ENCODE data around the gene PLSCR2. TPM values are rescaled to one million over a fixed set of nuclear protein-coding genes. Genes with fewer than 3 reads are reported as not detected.

Gene PLSCR2
- total and polyA plus RNA-seq, 9 of the 15 experiments (the other 6 are each of a cell fraction or from before 2014, with no cell fraction given), result 0.07 to 0.49 (median 0.25) TPM; not detected in 4

DNA sequence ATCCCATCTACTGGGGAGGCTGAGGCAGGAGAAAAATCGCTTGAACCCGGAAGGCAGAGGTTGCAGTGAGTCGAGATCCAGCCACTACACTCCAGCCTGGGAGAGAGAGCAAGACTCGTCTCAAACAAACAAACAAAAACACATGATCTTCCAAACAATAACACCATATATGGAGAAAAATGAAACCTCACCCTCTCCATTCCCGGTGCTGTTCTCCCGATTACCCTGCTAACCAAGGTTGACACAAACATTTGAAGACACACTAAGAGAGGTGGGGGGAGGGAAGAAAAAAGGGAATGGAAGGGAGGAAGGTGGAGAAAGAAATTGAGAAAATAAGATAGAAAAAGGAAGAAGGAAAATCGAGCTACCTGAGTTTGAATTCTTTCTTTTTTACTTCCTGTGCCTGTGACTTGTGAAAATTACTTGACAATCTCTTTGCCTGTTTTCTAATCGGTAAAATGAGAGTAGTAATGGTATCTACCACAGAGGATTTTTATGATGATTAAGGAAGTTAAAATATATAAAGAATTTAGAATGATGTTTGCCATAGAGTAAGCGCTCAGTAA is 1.1 kb upstream of the PLSCR2 start (continued):
- TF ChIP-seq ZBTB26 (CRISPR knock-in tag; IDR thresholded peaks at IDR 0.05) (peak; percentile 48; the same call in 1 of the 2 replicates), BCOR (IDR thresholded peaks at IDR 0.05) (0 out of 2 replicates have a peak, but pooled peaks have one; percentile 18), GTF2F1 (IDR thresholded peaks at IDR 0.05; ENCODE audit: low read depth, low read length) (no peak), ETV5 (CRISPR knock-in tag; IDR thresholded peaks at IDR 0.05; ENCODE audit: low read depth) (no peak), SRF (CRISPR knock-in tag; IDR thresholded peaks at IDR 0.05) (peak in 1 of 2 experiments; percentile 87; a peak in 2 of 4 replicates), CHD1 (IDR thresholded peaks at IDR 0.05; ENCODE audit: low read length) (no peak), TCF7 (IDR thresholded peaks at IDR 0.05; ENCODE audit: borderline replicate concordance) (no peak), CBFA2T2 (conservative IDR thresholded peaks at IDR 0.05) (no peak), SIX5 (IDR thresholded peaks at IDR 0.05; ENCODE audit: borderline replicate concordance in 1 of 2, insufficient read depth in 1 of 2, low read depth in 1 of 2, low read length in 2 of 2) (no peak), ZNF134 (CRISPR knock-in tag; conservative IDR thresholded peaks at IDR 0.05) (no peak)
- TF ChIP-seq, protein P1, sequence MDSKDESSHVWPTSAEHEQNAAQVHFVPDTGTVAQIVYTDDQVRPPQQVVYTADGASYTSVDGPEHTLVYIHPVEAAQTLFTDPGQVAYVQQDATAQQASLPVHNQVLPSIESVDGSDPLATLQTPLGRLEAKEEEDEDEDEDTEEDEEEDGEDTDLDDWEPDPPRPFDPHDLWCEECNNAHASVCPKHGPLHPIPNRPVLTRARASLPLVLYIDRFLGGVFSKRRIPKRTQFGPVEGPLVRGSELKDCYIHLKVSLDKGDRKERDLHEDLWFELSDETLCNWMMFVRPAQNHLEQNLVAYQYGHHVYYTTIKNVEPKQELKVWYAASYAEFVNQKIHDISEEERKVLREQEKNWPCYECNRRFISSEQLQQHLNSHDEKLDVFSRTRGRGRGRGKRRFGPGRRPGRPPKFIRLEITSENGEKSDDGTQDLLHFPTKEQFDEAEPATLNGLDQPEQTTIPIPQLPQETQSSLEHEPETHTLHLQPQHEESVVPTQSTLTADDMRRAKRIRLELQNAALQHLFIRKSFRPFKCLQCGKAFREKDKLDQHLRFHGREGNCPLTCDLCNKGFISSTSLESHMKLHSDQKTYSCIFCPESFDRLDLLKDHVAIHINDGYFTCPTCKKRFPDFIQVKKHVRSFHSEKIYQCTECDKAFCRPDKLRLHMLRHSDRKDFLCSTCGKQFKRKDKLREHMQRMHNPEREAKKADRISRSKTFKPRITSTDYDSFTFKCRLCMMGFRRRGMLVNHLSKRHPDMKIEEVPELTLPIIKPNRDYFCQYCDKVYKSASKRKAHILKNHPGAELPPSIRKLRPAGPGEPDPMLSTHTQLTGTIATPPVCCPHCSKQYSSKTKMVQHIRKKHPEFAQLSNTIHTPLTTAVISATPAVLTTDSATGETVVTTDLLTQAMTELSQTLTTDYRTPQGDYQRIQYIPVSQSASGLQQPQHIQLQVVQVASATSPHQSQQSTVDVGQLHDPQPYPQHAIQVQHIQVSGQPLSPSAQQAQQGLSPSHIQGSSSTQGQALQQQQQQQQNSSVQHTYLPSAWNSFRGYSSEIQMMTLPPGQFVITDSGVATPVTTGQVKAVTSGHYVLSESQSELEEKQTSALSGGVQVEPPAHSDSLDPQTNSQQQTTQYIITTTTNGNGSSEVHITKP (IDR thresholded peaks at IDR 0.05; ENCODE audit: partially characterized antibody), result peak; percentile 74
- TF ChIP-seq, protein P2, sequence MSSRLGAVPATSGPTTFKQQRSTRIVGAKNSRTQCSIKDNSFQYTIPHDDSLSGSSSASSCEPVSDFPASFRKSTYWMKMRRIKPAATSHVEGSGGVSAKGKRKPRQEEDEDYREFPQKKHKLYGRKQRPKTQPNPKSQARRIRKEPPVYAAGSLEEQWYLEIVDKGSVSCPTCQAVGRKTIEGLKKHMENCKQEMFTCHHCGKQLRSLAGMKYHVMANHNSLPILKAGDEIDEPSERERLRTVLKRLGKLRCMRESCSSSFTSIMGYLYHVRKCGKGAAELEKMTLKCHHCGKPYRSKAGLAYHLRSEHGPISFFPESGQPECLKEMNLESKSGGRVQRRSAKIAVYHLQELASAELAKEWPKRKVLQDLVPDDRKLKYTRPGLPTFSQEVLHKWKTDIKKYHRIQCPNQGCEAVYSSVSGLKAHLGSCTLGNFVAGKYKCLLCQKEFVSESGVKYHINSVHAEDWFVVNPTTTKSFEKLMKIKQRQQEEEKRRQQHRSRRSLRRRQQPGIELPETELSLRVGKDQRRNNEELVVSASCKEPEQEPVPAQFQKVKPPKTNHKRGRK (tag; IDR thresholded peaks at IDR 0.05), result 0 out of 2 replicates have a peak, but pooled peaks have one; percentile 23
- TF ChIP-seq, protein P3, sequence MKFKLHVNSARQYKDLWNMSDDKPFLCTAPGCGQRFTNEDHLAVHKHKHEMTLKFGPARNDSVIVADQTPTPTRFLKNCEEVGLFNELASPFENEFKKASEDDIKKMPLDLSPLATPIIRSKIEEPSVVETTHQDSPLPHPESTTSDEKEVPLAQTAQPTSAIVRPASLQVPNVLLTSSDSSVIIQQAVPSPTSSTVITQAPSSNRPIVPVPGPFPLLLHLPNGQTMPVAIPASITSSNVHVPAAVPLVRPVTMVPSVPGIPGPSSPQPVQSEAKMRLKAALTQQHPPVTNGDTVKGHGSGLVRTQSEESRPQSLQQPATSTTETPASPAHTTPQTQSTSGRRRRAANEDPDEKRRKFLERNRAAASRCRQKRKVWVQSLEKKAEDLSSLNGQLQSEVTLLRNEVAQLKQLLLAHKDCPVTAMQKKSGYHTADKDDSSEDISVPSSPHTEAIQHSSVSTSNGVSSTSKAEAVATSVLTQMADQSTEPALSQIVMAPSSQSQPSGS (CRISPR knock-in tag; IDR thresholded peaks at IDR 0.05), result no peak
